ENCODE measurements around the gene CPEB4. TPM values are rescaled to one million over a fixed set of nuclear protein-coding genes. Genes with fewer than 3 reads are reported as not detected.

Gene CPEB4
- total and polyA plus RNA-seq, 4 donors: 14.3 to 113 (median 32.1) TPM

DNA sequence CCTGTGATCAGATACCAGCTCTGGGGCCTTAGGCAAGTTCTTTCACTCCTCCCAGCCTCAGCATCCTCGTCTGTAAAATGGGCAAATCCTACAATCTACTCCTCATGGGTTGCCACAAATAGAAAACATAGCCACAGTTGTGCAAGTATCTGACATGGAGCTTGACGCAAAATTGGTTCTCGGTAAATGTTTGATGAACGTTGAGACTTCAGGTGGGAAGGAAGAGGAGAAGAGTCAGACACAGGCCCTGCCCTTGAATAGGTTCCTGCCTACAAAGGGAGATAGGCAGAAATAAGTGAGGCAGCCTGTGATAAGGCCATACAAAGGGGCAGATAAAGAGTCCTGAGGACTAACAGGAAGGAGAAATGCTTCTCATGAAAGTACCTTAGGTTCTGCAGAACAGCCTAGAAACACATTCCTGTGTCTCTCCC is 26.1 kb upstream of the CPEB4 start:
- no peak for DNase-seq (ENCODE audit: low spot score)
- H3K9ac ChIP-seq (ENCODE audit: low read depth in 1 of 2, low read length in 2 of 2): no peak overlapping the region
- 91% methylated on average over 4 of the region's 4 CpGs for WGBS
- H3K9me3 ChIP-seq (ENCODE audit: control insufficient read depth in 4 of 4, low read length in 3 of 4): no peaks in the 10 kb centered on the region
- no peaks in the 10 kb centered on the region for H3K27me3 ChIP-seq (ENCODE audit: control insufficient read depth in 4 of 4, insufficient read depth in 4 of 4, low read length in 3 of 4)
- TF ChIP-seq ZBTB33 (IDR thresholded peaks at IDR 0.05): no peak
- TF ChIP-seq CTCF (IDR thresholded peaks at IDR 0.05; ENCODE audit: low read depth, low read length, missing input control): no peak
- no peak for TF ChIP-seq TAF1 (conservative IDR thresholded peaks at IDR 0.05)
- TF ChIP-seq GABPA (IDR thresholded peaks at IDR 0.05 in 1 of 2, conservative IDR thresholded peaks at IDR 0.05 in 1 of 2): no peak
- no peak for TF ChIP-seq FOXA1 (IDR thresholded peaks at IDR 0.05)
- TF ChIP-seq JUND (IDR thresholded peaks at IDR 0.05): no peak
- TF ChIP-seq NR2F2 (IDR thresholded peaks at IDR 0.05): no peak
- TF ChIP-seq SP1 (IDR thresholded peaks at IDR 0.05): no peak
- TF ChIP-seq EGR1 (IDR thresholded peaks at IDR 0.05; ENCODE audit: low read depth in 2 of 2): no peak
- TF ChIP-seq ATF3 (IDR thresholded peaks at IDR 0.05): no peak
- no peak for TF ChIP-seq FOXA2 (IDR thresholded peaks at IDR 0.05)
- TF ChIP-seq REST (IDR thresholded peaks at IDR 0.05): no peak
- no peak for TF ChIP-seq RAD21 (IDR thresholded peaks at IDR 0.05)
- TF ChIP-seq RXRA (IDR thresholded peaks at IDR 0.05): no peak
- TF ChIP-seq HNF4A (conservative IDR thresholded peaks at IDR 0.05): no peak
- TF ChIP-seq MAX (IDR thresholded peaks at IDR 0.05): no peak
- no peak for TF ChIP-seq YY1 (IDR thresholded peaks at IDR 0.05)
- no peak for TF ChIP-seq HNF4G (IDR thresholded peaks at IDR 0.05)
- peaks cover 0 to 10% (median 5%) of the 10 kb centered on the region in 4 donors for H3K4me1 ChIP-seq (ENCODE audit: control insufficient read depth in 4 of 4, insufficient read depth in 4 of 4, low read length in 3 of 4)
- no peak overlapping the region for H3K27ac ChIP-seq (ENCODE audit: low read depth in 1 of 2, low read length in 2 of 2)
- H3K36me3 ChIP-seq (ENCODE audit: control insufficient read depth in 4 of 4, insufficient read depth in 3 of 4, low read depth in 1 of 4, low read length in 3 of 4): no peaks in the 10 kb centered on the region
- no peak overlapping the region for H3K4me3 ChIP-seq (ENCODE audit: low read depth in 1 of 3, low read length in 3 of 3)
